NCI-H1092 treated with DMSO at 0.1 percent for 48 hours (cell line): ENCODE results near the gene WNT5B.

Experiments
- DNase-seq: peaks from one replicate; lab custom pipeline; 2025; lab: John Stamatoyannopoulos, UW

WNT5B gene

DNA sequence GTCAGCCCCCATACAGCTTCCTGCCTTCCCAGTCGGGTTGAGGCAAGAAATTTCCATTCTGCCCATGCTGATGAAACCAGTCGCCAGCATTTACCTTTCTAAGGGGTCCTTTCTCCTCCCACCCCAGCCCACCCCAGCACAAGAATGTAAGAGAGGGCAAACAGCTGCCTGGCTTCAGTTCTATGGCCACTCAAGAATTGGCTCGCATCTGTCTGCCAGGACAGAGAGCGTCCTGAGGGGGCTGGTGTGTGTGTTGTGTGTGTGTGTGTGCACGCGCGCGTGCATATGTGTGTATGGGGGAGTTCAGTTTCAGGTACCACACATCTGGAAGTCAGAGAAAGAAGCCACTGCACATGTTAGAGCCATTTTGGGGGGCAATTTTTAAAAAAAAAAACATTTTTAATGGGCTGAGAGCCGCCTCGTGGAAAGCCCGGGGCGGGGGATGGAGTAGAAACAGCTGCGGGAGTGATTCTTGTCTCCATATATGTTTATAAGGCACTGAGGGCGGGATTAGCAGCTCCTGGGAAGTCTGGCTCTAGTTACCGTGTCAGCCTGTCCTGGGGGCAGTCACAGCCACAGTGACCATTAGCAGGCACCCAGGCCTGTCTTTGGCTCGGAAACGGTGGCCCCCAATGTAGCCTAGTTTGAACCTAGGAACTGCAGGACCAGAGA is at the start of gene WNT5B:
Gene WNT5B, plus strand, starts transcription at position 566 of the 672 bp plus-strand sequence. CDS start 2,124 bp downstream, outside the sequence.
- DNase-seq: no peak

DNA sequence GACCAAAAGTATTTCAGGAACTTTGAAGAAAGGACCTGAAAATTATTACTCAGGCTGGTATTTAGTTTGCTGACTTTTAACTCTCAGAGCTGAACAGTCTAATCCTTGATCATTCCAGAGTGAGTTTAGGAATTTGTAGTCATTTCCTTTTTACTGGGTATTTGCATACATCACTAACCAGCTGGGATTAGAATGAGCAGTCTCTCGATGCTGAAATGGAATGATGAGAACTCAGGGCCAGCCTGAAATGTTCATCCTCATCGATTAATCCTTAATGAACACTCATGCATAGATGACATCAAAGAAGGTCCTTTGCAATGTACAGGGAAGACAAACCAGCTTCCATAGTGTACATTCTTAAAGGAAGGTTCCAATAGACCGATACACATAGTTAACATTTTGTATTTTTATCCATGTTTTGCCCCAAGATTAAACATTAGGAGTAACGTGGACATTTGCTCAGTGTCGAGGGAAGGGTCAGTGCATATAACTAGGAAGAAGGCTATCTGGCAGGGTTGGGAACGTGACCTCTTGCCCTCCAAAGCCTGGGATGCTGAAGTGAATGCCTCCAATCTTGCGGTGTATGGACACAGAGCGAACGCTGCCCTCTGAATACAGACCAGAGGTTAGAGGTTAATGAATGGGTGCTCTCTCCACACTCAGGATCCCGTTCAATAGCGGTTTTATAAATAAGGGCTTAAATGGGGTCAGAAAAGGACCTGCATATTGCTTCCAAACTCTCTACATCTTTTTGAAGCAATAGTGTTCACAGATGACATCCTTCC is 49.2 kb upstream of the WNT5B start:
- no peak for DNase-seq

DNA sequence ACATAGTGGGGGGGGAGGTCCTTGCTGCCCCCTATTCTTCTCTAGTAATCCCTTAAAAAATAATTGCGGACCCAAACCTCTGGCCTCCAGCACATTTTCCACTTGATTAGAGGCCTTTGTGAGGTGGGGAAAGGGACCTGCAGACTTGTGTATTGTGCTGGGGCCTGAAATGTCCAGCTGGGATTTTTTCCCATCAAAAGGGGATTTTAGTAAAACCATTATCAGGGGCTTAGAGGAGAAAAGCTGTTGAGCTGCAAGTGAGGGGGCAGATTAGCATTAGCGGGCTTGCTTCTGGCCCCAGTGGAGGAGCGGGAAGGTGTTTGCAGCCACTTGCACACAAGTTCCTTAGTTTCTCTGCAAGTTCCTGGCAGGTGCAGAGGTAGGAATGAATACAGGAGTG is 48.5 kb upstream of the WNT5B start:
- no peak for DNase-seq

DNA sequence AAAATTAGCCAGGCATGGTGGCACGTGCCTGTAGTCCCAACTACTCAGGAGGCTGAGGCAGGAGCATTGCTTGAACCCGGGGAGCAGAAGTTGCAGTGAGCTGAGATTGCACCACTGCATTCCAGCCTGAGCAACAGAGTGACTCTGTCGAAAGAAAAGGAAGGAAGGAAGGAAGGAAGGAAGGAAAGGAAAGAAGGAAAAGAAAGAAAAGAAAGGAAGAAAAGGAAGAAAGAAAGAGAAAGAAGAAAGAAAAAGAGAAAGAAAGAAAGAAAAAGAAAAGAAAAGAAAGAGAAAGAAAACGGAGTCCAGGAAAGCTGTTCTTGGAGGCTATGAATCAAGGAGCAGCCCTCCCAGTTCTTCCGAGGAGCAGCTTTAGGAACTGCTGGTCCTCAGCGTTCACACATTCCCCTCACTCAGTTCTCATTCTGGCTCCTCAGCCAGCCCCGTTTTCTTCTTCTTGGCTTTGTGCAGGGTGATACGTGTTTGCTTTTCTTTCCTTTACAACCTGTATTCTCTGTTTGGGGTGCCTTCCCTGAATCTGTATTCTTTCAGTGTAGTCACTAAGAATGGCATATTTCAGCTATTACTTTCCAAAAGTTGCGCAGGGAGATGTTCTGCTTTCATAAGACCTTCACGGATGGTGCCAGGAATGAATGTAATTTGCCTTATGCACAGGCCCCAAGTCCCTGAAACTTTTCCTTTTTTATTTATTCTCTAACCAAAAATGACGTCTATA is 46.9 kb upstream of the WNT5B start:
- no peak for DNase-seq

DNA sequence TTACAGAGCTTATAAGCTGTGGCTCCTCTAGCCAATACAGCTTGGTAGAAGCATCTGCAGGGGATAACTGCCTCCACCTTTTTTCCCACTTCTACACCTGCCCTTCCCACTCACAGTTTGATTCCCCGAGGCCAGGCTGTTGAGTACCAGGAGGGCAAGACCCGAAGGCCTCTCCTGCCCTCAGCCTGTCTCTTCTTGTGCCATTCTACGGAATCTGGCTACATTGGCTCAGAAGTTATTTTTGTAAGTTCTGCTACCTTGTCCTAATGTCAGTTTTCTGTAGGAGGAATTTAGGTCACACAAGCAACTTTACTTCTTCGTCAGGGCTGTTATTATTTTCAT is 46.4 kb upstream of the WNT5B start:
- DNase-seq: no peak

DNA sequence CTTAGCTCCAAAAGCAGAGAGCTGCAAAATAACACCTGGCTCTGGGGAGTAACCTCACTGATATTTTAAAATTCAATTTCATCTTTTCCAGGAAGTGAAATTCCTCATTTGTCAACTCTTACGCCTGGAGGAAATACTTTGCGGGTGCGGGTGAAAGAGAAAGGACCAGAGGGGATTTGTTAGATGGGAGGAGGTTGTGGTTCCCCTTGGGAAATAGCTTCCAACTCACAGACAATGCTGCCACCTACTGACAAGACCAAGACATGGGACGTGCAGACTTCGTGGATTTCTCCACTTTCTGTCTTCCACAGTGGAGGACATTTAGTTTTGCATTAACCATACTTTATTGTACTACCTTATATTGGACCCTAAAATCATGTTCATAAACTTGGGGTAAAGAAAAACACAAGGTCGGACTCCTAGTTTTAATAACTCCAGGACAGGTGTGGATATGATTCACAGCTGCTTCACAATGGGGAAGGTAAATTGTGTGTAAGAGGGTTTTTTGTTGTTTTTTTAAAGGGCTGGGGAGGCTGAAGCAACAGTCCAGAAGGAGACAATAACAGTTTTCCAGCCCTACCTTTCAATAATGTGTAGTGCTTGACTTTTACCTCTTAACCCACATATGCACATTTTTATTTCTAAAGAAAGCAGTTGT is 45.5 kb upstream of the WNT5B start:
- peak; percentile 92 for DNase-seq

DNA sequence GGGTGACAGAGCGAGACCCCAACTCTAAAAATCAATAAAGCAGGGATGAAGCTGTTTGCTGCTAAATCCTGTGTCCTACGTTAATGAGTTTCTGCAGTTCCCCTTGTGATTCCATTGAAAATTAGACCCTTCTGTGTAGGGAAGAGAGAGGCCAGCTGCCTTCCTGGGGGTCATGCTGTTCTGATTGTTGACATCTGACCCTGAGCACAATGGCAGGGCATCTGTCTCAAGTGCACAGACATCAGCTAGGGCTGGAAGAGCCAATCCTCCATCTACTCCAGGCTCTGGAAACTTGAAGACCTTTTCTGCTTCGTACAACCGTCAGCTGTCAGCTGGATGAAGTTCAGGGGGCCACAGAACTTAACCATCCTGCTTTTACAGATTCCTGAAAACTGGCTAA is 44.7 kb upstream of the WNT5B start:
- no peak for DNase-seq

DNA sequence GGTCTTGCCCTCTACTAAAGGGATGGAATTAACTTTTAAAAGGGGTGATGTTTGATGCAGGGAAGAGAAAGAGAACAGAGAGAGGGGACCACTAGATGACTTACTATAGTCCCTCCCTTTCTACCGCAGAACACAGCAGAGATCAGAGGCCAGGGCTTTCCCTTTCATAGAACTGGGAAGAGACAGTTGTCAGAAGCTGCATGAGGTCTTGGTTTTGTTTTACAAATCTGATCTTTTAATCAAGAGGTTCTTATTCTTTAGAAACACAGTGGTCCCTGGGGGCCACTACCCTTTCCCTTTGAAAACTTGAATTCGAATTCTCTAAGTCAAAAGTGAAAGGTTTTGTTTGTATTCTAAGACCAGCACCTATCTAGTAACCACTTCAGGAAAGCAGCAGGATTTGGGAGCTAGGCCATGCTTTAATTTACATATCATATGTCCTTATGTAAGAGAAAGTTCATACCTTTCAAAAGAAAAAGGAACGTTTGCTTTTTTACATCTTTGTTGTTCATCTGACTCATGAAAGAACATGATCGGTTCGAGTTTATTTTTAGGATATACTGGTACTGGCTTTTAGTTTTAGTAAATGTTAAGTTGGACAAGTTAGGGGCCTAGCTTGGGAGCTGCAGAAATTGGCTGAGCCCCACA is 41.0 kb upstream of the WNT5B start:
- DNase-seq: no peak

DNA sequence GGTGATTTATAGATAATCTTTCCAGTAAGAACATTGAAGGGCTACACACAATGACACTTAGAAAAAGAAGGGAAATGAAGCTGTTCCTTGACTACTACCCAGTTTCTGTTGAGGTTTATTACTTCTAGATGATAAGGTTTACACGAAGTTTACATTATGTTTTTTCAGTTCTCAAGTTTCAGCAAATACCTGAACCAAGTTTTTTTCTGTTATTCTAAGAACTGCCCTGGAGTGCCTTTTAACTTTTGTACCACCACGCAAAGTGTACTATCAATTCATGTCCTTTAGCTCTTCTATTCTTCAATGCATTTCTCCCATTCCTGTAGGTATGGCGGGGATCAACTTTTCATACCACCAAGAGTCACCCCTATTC is 40.5 kb upstream of the WNT5B start:
- no peak for DNase-seq

DNA sequence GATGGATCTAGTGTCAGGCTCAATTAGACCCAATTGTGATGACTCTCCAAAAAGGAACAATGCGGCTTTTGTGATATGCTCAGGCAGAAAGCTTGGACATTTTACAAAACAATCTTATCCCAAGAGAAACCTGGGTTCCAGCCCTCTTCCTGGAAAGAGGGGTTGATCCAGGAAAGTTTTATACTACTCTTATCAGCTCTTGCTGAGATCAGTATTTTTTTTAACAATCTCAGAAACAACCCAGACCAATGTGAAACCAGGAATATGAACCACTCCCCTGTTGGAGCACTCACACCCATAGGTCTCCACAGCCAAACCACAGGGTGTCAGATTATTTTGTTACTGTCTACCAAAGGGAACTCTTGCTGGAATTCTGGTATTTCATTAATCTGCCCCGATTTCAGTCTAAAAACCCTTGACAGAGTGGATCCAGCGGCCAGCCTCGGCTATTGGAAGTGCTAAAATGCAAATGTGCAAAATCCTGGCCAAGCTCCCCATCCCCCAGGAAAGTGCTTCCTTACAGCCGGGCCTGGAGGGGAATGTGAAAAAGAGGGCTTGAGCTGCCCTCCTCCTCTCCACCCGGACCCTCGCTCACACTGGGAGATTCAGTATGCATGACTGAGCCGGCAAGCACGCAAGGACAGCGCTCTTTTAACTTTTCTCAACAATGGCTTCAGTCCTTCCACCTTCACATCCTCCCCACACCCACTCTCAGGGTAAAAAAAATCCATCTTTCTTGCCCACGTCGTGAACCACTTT is 38.6 kb upstream of the WNT5B start:
- DNase-seq: no peak

DNA sequence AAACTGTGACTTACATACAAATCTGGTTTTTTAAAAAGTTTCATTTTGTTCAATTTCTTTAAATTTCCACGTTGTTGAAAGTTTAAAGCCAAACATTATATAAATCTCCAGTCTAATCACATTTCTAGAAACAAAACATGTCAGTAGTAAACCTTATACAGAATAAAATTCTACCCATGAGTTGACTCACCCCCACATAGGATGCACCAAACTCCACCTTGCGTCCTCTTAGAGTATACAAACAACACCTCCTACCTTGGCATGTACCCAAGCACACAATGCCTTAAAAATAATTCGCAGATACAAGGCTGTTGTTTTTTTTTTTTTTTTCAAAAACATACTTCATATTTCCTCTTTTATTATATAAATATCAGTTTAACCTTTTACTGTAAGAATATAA is 38.0 kb upstream of the WNT5B start:
- DNase-seq: no peak

DNA sequence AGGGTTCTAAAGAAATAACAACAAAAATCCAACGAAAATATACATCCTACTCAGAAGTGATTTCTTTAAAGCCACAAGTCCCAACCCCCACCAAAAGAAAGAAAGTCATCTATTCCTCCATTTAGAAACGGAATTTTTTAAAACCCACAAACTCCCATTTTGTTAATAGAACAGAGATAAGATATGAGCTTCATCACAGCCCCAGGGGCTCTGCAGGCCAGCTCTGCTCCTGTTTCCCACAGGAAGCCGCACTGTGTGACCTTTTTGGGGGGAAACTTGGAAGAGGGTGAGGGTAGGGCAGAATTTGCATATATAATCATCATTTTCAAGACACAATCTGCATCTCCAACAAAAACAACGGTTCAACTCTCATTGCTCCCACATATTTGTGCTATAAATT is 37.5 kb upstream of the WNT5B start:
- no peak for DNase-seq

DNA sequence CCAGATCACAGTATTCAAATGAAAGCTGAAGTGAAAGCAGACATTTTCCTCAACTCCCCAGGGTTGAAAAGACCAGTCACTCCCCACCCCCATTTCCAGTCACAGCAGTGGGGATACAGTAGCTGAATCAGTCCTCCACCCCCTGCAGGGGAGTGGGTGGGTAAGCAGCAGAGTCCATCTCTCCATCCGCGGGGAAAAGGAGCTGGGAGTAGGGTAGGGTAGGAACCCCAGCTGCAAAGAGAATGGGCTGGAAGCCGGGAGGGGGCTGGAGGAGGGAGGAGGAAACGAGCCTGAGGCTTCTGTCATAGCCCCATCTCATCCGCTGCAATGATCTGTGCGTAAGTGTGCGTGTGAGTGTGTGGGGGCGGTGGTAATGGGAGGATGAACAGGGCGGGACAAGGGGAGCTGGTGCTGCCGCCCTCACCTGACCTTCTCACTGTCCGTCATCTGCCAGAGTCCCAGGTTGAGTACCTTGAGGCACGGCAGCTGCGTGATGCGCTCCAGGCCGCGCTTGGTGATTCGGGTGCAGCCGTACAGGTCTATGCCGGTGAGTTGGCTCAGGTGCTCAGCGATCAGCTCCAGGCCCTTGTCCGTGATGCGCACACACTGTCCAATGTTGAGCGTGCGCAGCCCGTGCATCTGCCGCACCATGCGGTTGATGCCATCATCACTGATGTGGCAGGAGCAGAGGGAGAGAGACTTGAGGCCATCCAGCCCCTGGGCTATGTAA is 36.4 kb upstream of the WNT5B start:
- DNase-seq: peak; percentile 31

DNA sequence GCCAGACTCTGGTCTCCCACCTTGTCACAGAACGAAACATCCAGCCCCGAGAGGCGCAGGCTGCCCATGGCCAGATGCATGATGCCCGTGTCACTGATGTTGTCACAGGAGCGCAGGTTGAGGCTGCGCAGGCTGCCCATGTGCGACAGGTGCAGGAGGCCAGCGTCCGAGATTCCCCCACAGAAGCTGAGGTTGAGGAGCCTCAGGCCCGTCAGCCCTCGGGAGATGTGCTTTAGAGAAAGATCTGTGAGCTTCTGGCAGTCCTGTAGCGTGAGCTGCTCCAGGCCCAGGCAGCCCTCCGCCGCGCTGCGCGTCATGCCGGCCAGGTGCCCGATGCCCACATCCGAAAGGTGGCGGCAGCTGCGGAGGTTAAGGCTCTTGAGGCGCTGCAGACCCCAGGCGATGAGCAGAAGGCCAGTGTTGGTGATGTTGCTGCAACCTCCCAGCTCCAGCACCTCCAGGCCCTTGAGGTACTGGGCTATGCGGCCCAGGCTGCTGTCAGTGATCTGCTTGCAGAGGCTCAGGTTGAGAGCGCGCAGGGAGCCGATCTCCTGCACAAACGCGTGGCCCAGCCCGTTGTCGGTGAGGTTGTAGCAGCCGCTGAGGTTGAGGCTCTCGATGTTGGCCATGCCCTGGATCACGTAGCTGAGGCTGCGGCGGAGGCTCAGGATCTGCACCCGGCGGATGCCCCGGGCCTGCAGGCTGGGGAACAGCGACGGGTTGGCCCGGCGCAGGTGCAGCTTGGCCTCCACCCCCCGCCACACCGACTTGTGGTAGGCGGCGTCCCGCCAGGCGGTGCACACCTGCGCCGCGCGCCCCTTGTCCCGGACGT is 35.6 kb upstream of the WNT5B start:
- peak; percentile 49 for DNase-seq

DNA sequence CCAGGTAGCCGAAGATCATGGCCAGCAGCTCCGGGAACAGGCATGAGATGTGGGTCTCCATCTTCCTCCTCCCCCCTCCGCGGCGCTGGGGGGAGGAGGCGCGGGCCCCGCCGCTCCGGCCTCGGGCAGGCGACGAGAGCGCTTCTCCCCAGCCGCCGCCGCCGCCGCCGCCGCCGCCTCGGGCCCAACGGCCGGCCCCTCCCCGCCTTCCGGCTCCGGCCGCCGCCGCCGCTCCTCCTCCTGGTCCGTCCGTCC is 35.1 kb upstream of the WNT5B start:
- DNase-seq: peak; percentile 57

DNA sequence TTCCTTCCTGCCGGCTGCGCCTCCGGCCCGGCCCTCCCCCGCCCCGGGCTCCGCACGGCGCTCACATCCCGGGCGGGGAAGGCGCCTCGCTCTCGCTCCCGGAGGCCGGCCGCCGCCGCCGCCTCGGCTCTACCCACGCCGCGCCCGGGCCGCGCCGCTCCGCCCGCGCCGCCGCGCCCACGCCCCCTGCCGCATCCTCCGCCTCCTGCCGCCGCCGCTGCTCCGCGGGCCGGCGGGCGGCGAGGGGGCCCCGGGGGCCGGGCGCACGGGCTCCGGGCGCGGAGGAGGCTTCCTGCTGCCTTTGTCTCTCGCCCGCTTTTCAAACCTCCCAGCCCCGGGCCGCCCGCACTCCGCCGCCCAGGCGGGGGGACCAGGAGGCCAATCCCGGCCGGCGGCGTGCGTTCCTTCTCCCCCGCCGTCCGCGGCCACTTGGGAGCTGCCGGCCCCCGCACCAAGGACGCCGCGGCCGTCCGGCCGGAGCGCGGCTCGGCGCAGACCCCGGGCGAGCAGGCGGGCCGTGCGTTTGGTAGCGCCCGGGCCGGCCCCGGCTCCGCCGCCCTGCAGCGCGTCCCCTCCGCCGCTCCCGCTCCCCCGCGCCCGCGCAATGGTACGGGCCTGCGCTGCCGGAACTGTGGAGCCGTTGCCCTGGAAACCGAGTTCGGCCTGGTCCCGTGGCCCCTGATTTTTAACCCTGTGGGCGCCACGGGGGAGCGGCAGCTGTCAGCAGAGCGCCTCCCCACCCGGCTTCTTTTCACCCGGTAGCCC is 34.6 kb upstream of the WNT5B start, which contains the start of gene FBXL14:
Gene FBXL14, minus strand, starts transcription at position 321 of the 765 bp plus-strand sequence. CDS start 515 bp downstream, outside the sequence.
- peak; percentile 90 for DNase-seq

DNA sequence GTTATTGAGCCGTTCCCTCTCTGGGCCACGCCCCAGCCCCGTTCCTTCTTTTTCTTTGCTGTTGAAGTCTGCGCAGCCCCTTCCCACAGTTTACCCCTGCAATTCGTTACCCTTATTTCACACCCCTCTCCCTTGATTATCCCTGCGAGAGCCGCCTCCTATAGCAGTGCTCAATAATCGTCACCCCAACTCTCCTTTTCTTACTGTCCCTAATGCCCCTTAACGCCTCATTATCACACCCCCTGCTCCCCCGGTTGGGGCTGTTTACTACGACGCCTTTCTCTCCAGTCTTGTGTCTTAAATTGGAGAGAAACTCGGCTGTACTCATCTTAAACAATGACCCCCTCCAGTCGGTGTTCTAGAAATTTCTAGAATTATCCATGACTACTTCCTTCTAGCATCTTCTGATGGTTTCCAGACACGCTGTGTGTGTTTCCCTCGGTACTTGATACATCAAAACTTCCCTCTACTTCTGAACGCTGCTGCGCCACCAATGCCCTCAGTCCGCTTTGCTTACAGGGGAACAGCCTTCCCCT is 33.9 kb upstream of the WNT5B start:
- DNase-seq: no peak

DNA sequence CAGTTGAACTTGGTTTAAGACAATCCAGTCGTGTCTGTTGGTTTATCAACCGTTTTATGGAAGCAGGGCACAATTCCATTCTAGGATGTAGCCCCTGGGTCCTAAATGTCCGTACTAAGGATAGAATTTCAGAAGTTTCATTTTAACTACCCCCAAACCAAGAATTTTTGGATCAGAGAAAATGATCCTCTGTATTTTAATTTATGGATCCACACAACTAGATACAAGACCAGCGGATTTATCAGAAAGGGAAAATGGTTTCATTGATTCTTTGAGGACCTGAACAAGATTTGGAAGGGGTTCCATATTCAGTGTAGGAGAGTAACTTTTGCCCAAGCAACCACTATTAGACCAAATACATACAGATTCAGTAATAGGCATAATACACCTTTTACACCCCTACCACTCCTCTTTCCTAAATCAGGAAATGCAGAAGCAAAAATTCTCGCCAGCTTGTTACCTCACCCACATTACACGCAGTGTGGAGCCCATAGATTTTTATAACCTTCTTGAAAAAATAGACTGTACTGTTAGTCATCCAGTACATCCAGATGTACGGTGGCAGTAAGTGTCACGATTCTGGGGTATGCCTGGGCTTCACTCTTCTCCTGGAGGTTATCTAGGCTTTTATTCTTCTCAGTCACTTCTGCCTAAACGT is 33.2 kb upstream of the WNT5B start:
- no peak for DNase-seq
